ENCODE measurements around the gene SH3PXD2A. TPM values are rescaled to one million over a fixed set of nuclear protein-coding genes. Genes with fewer than 3 reads are reported as not detected.

The SH3PXD2A gene
- total RNA-seq, 1 donor from 2014 or later: 56.2 TPM

DNA sequence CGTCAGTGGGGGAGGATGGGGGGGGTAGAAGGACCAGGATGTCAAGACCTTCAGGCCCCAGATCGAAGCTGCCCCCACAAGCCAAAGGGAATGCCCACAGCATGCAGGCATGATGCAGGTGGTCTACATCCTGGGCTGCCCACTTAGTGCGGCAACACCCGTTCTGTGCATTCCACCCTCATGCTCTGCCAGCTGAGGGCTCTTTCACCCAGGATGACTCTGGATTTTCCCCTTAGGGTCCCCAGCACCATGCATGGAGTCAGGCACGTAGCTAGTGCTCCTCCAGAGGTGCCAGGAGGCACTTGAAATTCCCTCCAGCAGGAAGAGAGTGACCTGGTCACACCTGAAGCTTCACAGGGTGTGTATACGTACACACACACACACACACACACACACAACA, 66.2 kb downstream of the SH3PXD2A start:
- TF ChIP-seq, protein P1, sequence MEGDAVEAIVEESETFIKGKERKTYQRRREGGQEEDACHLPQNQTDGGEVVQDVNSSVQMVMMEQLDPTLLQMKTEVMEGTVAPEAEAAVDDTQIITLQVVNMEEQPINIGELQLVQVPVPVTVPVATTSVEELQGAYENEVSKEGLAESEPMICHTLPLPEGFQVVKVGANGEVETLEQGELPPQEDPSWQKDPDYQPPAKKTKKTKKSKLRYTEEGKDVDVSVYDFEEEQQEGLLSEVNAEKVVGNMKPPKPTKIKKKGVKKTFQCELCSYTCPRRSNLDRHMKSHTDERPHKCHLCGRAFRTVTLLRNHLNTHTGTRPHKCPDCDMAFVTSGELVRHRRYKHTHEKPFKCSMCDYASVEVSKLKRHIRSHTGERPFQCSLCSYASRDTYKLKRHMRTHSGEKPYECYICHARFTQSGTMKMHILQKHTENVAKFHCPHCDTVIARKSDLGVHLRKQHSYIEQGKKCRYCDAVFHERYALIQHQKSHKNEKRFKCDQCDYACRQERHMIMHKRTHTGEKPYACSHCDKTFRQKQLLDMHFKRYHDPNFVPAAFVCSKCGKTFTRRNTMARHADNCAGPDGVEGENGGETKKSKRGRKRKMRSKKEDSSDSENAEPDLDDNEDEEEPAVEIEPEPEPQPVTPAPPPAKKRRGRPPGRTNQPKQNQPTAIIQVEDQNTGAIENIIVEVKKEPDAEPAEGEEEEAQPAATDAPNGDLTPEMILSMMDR (IDR thresholded peaks at IDR 0.05): no peak
- TF ChIP-seq POLR2AphosphoS5 (IDR thresholded peaks at IDR 0.05; ENCODE audit: insufficient read depth in 1 of 2, low read depth in 1 of 2): no peak
- no peak for TF ChIP-seq POLR2A (IDR thresholded peaks at IDR 0.05)
- peak overlapping the region; percentile 63 for H3K27ac ChIP-seq

DNA sequence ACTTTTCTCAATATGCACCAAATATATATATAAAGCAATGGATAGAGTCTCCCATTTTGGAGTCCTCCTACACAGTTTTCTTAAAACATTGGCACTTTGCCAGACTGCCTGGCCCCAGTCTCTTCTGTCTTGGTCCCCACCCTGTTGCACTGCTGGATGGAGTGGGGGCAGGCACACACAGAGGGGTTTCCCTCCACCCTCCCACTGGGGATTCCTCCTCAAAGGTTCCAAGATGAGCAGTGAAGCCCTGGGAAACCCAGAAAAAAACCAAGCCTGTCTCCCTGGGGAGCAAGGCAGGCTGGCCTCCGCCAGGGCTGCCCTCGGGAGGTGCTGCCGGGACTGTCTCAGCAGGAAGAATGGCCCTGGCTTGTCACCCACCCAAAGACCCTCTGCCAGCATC, 68.0 kb downstream of the SH3PXD2A start:
- TF ChIP-seq POLR2AphosphoS5 (IDR thresholded peaks at IDR 0.05; ENCODE audit: insufficient read depth in 1 of 2, low read depth in 1 of 2): no peak
- TF ChIP-seq, protein P1 (IDR thresholded peaks at IDR 0.05): no peak
- no peak for TF ChIP-seq POLR2A (IDR thresholded peaks at IDR 0.05)
- Histone ChIP-seq H3K9me3 (no peaks in the 10 kb centered on the region), H3K27me3 (no peaks in the 10 kb centered on the region), H3K4me1 (peaks cover 71% of the 10 kb centered on the region), H3K27ac (no peak overlapping the region), H3K36me3 (no peaks in the 10 kb centered on the region), H3K4me3 (no peak overlapping the region)
- intact Hi-C loops (cut with DNase I): no loop called here
- DNase-seq (ENCODE audit: extremely low spot score in 2 of 2): no peak

More for the DNA sequence above, 66.2 kb downstream of the SH3PXD2A start:
- H3K4me3 ChIP-seq: no peak overlapping the region
- no peak for DNase-seq (ENCODE audit: extremely low spot score in 2 of 2)
- no peaks in the 10 kb centered on the region for H3K36me3 ChIP-seq
- H3K9me3 ChIP-seq: no peaks in the 10 kb centered on the region
- H3K27me3 ChIP-seq: no peaks in the 10 kb centered on the region
- intact Hi-C loops (cut with DNase I): no loop called here
- peaks cover 54% of the 10 kb centered on the region for H3K4me1 ChIP-seq

GRCh38 chr10:103786020-103786419, 69.4 kb downstream of the SH3PXD2A start:
- H3K4me1 ChIP-seq: peaks cover 76% of the 10 kb centered on the region
- intact Hi-C loops (cut with DNase I): no loop called here
- H3K4me3 ChIP-seq: no peak overlapping the region
- TF ChIP-seq POLR2A (IDR thresholded peaks at IDR 0.05) (no peak), POLR2AphosphoS5 (IDR thresholded peaks at IDR 0.05; ENCODE audit: insufficient read depth in 1 of 2, low read depth in 1 of 2) (no peak)
- TF ChIP-seq, protein P1 (IDR thresholded peaks at IDR 0.05): no peak
- no peak overlapping the region for H3K27ac ChIP-seq
- no peaks in the 10 kb centered on the region for H3K9me3 ChIP-seq
- no peaks in the 10 kb centered on the region for H3K27me3 ChIP-seq
- H3K36me3 ChIP-seq: no peaks in the 10 kb centered on the region
- no peak for DNase-seq (ENCODE audit: extremely low spot score in 2 of 2)

DNA sequence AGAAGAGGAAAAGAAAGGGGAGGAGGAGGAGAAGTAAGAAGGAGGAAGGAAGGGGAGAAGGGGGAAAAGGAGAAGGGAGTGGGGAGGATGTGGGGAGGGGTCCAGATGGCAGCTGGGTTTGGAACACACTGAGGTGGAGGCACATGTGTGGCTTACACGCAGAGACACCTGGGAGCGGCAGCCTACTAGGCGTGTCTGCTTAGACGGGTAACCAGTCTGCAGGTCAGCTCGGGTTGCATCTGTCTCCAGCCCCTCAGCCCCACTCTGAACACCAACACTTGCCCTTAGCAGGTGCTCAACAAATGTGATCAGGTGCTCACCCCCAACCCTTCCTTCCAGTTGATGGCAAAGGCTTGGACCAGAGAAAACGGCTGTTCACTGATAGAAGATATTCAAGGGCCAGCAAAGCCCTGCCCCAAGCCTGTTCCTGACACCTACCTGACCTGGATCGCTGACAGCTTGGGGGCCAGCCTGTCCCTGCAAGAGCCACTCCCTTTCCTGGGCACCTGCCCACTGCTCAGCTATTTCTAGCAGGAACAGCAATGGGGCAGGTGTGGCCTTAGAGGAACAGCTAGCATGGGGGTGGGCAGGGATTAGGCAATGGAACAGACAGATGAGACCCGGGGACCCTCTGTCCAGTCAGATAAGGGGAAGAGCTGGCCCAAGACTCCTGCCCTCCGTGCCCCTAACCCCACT, 70.5 kb downstream of the SH3PXD2A start:
- intact Hi-C loops (cut with DNase I): no loop called here
- Histone ChIP-seq H3K4me3 (no peak overlapping the region), H3K4me1 (peaks cover 79% of the 10 kb centered on the region), H3K9me3 (no peaks in the 10 kb centered on the region), H3K36me3 (no peaks in the 10 kb centered on the region), H3K27me3 (no peaks in the 10 kb centered on the region), H3K27ac (peak overlapping the region; percentile 37)
- no peak for DNase-seq (ENCODE audit: extremely low spot score in 2 of 2)
- TF ChIP-seq POLR2AphosphoS5 (IDR thresholded peaks at IDR 0.05; ENCODE audit: insufficient read depth in 1 of 2, low read depth in 1 of 2): no peak
- TF ChIP-seq, protein P1 (IDR thresholded peaks at IDR 0.05): no peak
- TF ChIP-seq POLR2A (IDR thresholded peaks at IDR 0.05): no peak

GRCh38 chr10:103784089-103784488, 71.3 kb downstream of the SH3PXD2A start:
- no peaks in the 10 kb centered on the region for H3K9me3 ChIP-seq
- H3K4me3 ChIP-seq: no peak overlapping the region
- intact Hi-C loops (cut with DNase I): no loop called here
- H3K27ac ChIP-seq: peak overlapping the region; percentile 17
- DNase-seq (ENCODE audit: extremely low spot score in 2 of 2): no peak
- peaks cover 87% of the 10 kb centered on the region for H3K4me1 ChIP-seq
- no peaks in the 10 kb centered on the region for H3K36me3 ChIP-seq
- TF ChIP-seq POLR2A (IDR thresholded peaks at IDR 0.05) (no peak), POLR2AphosphoS5 (IDR thresholded peaks at IDR 0.05; ENCODE audit: insufficient read depth in 1 of 2, low read depth in 1 of 2) (no peak)
- TF ChIP-seq, protein P1 (IDR thresholded peaks at IDR 0.05): no peak
- no peaks in the 10 kb centered on the region for H3K27me3 ChIP-seq
